ENCODE measurements around the gene GCC2.

DNA sequence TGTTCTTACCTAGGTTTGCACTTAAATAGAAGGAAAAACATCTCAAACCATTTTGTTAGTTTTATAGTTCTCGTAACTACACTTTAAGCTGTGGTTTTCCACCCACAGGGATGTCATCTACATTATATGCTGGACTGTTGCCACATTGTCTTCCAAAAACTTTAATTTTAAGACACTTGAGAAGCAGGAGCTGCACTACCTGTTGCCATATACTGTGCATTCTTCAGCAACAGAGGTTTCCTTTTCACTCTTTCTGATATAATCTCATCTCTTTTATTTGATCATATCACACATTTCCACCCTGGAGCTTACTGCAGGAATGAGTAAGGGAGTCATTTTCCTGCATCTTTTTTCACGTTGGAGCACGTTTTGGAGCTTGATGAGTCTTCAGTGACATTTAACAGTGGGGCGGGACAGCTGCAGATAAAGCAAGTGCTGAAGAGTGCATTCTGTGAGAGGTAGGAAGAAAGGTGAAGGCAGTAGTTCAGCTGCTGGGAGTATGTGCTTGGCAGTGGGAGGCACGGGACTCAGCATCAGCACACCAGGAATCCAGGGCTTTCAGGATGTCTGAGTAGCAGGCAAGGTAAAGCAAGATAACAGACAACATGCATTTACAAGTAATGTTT lies 89.1 kb downstream of the GCC2 start:
- TF ChIP-seq, protein P1, sequence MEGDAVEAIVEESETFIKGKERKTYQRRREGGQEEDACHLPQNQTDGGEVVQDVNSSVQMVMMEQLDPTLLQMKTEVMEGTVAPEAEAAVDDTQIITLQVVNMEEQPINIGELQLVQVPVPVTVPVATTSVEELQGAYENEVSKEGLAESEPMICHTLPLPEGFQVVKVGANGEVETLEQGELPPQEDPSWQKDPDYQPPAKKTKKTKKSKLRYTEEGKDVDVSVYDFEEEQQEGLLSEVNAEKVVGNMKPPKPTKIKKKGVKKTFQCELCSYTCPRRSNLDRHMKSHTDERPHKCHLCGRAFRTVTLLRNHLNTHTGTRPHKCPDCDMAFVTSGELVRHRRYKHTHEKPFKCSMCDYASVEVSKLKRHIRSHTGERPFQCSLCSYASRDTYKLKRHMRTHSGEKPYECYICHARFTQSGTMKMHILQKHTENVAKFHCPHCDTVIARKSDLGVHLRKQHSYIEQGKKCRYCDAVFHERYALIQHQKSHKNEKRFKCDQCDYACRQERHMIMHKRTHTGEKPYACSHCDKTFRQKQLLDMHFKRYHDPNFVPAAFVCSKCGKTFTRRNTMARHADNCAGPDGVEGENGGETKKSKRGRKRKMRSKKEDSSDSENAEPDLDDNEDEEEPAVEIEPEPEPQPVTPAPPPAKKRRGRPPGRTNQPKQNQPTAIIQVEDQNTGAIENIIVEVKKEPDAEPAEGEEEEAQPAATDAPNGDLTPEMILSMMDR (IDR thresholded peaks at IDR 0.05; ENCODE audit: low read depth, low read length): no peak
- no peak for TF ChIP-seq EZH2phosphoT487 (IDR thresholded peaks at IDR 0.05; ENCODE audit: low read depth)

Data from OCI-LY3 (cell line).